ENCODE measurements around the gene HDAC9.

GRCh38 chr7:18893156-18893555 is 397.6 kb downstream of the HDAC9 start:
- TF ChIP-seq EZH2phosphoT487 (conservative IDR thresholded peaks at IDR 0.05; ENCODE audit: low read length) = no peak
- TF ChIP-seq, protein P1, sequence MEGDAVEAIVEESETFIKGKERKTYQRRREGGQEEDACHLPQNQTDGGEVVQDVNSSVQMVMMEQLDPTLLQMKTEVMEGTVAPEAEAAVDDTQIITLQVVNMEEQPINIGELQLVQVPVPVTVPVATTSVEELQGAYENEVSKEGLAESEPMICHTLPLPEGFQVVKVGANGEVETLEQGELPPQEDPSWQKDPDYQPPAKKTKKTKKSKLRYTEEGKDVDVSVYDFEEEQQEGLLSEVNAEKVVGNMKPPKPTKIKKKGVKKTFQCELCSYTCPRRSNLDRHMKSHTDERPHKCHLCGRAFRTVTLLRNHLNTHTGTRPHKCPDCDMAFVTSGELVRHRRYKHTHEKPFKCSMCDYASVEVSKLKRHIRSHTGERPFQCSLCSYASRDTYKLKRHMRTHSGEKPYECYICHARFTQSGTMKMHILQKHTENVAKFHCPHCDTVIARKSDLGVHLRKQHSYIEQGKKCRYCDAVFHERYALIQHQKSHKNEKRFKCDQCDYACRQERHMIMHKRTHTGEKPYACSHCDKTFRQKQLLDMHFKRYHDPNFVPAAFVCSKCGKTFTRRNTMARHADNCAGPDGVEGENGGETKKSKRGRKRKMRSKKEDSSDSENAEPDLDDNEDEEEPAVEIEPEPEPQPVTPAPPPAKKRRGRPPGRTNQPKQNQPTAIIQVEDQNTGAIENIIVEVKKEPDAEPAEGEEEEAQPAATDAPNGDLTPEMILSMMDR (IDR thresholded peaks at IDR 0.05; ENCODE audit: insufficient read depth, low read length, poor library complexity, severe bottlenecking) = no peak
